Hindlimb muscle (tissue), 1 donor: Measurements from ENCODE around the gene SLC38A1. TPM values are rescaled to one million over a fixed set of nuclear protein-coding genes. Genes with fewer than 3 reads are reported as not detected.
A peak's percentile ranks its signal among the peaks of the same experiment; 100 is the strongest.

ENCODE experiments used
- DNase-seq: peaks from one replicate; pipeline ENCODE4 v3.0.0-alpha.2; 2013
- polyA plus RNA-seq: library from polyadenylated mRNA; unstranded; fragments of 120-200 nt; gene quantifications from one replicate; pipeline ENCODE4 v1.2.1, GENCODE V29; 2013; ENCODE audit not compliant: insufficient read length

The SLC38A1 gene
- polyA plus RNA-seq, 1 donor: 29.7 TPM

DNA sequence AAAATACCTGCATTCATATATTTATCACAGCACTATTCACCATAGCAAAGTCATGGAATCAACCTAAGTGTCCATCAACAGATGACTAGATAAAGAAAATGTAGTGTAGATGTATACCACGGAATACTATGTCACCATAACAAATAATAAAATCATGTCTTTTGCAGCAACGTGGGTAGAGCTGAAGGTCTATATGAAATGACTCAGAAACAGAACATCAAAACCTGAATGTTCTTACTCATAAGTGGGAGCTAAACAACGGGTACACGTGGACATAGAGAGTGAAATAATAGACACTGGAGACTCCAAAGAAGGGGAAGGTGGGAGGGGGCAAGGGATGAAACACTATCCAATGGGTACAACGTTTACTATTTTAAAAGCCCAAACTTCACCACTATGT, 37.9 kb downstream of the SLC38A1 start:
- no peak for DNase-seq

DNA sequence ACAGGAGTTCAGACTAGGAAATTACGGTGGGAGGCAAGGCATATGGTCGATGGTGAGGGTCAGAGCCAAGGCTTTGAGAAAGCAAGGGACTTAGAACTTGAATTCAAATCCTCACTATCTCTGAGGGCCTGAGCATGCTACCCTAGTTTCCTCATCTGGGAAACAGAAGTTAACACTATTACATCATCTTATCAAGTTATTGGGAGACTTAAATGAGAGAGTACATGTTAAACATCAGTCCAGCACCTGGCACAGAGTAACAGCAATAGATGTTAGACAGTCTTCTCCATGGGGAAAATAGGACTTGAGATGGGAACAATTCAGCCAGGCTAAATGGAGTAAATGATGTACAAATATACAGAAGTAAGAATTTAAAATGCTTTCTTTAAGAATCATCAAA, 38.5 kb downstream of the SLC38A1 start:
- no peak for DNase-seq

DNA sequence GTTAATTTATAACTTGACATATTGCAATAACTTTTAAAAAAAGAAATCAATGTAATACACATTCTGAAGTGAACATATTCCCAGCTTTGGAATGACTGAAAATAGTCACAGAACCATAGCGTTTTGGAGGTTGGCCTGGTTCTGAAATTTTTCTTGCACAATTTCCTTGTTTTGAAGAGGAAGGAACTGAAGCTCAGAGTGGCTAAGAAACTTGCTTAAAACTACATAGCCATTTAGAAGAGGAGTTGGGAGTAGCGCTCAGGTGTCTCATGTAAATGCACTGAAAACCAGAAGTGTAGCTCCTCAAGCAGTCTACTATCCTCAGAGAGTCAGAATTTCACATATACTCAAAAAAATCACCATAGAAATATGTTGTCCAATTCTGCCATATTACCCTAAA, 41.2 kb downstream of the SLC38A1 start:
- DNase-seq: no peak

GRCh38 chr12:46224386-46224785, 44.5 kb downstream of the SLC38A1 start:
- DNase-seq: peak; percentile 66

DNA sequence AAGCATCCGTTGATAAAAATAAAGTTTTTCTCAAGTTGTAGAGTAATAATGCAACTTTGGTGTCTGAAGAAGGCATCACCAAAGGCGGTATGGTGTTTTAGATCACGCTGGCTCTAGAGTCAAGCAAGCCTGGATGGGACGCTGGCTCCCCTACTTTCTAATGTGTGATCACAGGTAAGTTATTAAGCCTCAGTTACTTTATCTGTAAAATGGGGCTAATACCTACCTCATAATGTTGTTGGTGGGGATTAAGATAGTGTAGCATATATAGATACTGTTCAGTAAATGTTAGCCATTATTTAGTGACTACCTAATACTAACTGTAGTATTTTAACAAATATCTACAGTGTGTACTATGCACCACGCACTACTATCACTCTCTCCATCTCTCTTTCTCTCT, 45.8 kb downstream of the SLC38A1 start:
- DNase-seq: no peak

DNA sequence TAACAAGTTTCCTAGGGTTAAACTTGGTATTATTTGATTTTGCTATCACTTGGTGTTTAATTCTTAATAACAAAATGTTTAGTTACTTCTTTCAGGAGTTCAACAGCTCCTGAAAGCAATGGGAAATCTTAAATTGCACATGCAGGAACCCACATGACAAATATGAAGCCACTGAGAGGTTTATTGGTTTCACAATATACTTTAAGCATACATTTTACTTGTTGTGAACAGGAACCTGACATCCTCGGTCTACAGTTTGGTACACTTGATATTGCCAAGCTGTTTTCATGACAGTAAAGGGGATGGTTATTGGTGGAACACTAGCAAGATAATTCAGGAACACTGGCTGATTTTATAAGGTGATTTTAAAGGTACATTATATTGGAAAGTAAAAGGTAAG, 46.2 kb downstream of the SLC38A1 start:
- no peak for DNase-seq

GRCh38 chr12:46221255-46222128, 47.4 kb downstream of the SLC38A1 start:
- no peak for DNase-seq

GRCh38 chr12:46219877-46220655, 48.8 kb downstream of the SLC38A1 start:
- DNase-seq: no peak

DNA sequence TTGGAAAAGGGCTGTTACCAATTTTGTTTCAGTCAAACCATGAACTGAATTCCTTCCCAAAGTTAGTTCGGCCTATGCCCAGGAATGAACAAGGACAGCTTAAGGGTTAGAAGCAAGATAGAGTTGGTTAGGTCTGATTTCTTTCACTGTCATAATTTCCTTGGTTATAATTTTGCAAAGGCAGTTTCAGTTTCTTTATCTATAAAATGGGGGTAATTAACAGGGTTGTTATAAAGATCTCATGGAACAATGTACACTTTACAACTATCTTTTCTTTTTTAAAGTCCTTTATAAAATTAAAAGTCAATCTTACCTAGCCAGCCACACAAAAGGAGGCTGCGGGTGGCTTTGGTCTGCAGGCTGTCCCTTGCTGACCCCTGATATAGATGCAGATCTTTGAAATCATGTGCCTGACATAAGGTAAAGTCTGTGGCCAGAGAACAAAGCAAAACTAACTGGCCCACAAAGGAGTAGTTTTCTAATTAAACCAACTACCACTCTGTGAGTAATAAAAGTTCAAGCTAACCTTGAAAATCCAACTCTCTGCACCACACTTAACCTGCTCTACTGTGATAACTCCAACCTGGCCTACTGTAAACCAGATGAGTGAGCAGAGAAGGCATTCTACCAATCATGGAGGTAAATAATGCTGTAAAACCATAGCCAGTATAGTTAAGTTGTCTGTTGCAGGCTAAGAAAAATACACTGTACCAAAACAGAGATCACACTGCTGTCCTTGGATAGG, 49.5 kb downstream of the SLC38A1 start:
- DNase-seq: no peak

- no peak for DNase-seq
Measured at GRCh38 chr12:46218322-46219095, 50.3 kb downstream of the SLC38A1 start.

- no peak for DNase-seq
Measured at GRCh38 chr12:46217541-46218321, 51.1 kb downstream of the SLC38A1 start.

DNA sequence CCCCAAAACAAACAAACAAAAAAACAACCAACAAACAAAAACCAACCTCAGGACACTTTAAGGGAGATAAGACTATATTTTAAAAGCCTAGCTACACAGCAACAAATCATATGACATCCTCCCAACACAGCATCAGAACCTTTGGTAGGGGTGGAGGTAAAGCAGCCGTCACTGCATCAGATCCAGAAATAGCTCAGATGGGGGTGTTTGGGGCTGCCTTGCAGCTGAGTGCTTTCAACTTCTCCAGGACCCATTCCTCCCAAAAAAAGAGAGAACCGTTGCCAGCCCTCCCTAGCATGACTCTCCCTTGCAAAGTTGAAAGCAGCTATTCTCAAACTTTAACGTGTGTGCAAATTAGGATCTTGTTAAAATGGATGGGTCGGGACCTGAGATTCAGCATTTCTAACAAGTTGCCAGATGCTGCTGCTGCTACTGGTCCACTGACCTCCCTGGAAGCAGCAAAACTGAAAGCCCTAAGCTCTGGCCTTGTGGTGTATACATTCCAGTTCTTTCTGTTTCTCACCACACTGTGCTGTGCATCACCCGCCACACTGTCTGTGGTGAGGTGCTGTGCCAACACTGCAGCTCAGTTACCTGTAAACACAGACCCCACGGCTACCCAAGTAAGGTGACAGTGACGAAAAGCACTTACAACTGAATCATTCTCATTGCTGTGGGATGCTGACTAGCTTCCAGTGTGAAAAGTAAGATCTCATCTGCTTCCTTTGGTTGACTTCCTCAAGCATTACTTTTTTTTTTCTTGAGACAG, 54.0 kb downstream of the SLC38A1 start:
- no peak for DNase-seq

- no peak for DNase-seq
Measured at GRCh38 chr12:46212108-46212982, 56.5 kb downstream of the SLC38A1 start.

GRCh38 chr12:46210873-46211439, 57.9 kb downstream of the SLC38A1 start:
- DNase-seq: no peak

GRCh38 chr12:46209914-46210872, 58.6 kb downstream of the SLC38A1 start:
- peak; percentile 25 for DNase-seq

DNA sequence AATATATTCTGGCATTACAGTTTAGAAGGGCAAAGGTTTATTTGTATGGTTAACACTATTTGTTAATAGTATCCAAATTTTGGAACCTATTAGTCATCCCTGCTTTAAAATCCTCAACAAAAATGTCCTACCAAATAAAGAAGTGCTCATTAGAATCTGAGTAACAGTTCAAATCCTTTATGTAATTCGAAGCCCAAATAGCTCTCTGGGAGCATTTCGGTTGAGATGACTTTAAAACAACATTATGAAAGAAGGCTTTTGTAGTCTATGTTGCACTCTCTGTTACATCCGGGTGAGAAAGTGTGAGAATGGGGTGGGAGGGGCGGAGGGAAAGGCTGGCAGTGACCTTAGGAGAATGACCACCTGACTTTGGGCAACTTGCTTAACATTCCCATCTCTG, 59.7 kb downstream of the SLC38A1 start:
- no peak for DNase-seq

- DNase-seq: no peak
Measured at GRCh38 chr12:46208370-46208769, 60.5 kb downstream of the SLC38A1 start.

- DNase-seq: no peak
Measured at GRCh38 chr12:46207644-46208043, 61.2 kb downstream of the SLC38A1 start.
